Stimulated activated CD4-positive, alpha-beta T cell treated with anti-CD3 and anti-CD28 coated beads, TNF-alpha, amount 100 ng/mL, for 4 hours (primary cell): ENCODE data around the gene TEAD1.

Experiments
- DNase-seq, 3 experiments: peaks; one replicate each; pipeline ENCODE4 v3.0.0-alpha.2; 2020; ENCODE audit warnings: low read depth in 3 of 3

The TEAD1 gene

DNA sequence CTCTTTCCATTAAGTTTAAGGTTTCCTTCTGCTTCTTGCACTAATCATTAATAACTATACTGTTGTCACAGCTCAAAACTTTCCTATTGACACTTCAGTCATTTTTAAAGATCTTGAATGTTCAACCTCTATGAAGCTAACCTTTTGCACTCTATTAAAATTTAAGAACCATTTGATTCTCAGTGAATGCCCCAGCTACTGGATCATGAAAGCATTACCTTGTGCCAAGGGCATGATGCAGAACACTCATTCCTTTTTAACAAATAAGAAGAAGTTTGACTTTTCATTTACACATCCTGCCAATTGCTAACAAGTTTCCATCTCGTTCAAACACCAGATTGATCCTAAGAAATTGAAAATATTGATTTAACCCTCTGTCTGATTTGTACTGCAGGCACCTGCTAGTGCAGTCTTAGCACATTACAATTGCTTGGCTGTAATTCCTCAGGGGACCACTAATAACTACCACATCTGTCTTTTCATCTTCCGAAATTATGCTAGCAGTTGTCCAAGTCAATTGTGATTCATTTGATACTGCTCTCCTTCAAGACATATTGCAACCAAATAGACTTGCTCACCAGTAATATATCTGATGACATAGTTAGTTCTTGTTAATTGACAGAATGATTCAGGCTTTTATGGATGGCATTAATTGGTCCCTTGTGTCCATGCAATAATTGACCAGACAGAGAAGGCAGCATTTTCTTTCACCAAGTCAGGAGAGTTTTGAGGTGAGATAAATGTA is 158.4 kb downstream of the TEAD1 start:
- no peak for DNase-seq

DNA sequence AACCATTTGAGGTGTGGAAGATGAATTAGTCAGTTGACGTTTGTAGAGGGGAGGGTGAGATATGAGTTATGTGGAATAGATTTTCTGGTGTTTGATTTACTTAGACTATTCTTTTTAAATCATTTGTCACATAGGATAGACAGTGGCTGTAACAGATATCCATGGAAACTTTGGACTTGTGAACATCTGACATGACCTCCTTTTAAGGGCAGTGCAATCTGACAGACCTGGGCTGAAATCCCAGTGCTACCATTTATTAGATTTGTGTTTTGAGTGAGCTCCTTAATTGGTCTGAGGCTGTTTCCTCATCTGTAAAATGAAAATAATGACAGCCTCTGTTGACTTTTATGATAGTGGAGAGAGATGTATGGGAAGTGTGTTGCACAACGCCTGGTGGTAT is 159.9 kb downstream of the TEAD1 start:
- no peak for DNase-seq

DNA sequence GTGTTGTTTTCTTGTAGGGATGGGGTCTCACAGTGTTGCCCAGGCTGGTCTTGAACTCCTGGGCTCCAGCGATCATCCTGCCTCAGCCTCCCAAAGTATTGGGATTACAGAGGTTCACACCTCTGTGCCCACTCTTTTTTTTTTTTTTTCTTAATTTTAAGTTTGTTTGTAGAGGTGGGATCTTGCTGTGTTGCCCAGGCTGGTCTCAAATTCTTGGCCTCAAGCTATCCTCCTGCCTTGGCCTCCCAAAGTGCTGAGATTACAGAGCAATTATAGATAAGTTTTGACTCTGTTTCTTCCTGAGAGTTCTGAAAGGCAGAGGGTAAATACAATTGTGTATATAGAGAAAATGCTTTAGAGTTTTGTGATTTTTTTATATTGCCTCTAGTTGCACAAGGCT is 160.4 kb downstream of the TEAD1 start:
- DNase-seq, result no peak

- DNase-seq, result no peak
Observed at GRCh38 chr11:12835286-12835685, 161.1 kb downstream of the TEAD1 start.

- DNase-seq, result no peak
Observed at GRCh38 chr11:12838463-12839123, 164.4 kb downstream of the TEAD1 start.

DNA sequence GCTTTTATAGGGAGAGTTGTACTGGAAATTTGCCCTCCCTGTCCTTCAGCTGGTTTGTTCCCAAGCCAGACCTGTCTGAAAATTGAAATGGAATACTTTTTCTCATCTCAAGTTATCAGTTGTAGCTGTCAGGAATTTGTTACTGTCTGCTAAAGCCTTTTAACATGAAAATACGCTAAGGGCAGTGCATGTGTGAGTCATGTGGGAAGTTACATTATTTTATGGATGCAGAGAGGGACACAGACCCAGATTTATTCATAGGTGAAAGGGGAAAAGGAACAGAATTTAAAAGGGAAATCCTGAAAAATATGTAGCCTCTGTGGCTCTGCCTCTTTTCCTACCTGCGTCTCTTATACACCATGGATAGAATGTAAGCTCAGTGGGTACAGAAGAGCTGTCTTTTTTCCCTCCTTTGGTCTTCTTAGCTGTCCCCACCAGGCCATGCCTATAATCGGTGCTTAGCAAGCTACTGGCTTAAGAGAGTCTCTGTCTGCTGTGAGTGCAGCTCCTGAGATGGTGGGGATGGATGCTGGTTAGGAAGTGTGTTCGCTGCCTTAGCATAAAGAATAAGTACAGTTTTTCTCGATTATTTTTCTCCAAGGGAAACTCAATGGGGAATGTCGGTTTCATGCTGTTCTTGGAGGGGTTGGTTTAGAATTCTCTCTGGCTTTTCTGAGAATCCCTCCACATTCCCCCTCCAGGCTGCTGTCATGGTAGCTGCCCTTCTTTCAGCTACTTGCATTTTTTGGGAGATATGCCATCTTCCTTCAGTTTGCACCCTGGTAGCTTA is 166.8 kb downstream of the TEAD1 start:
- DNase-seq, result no peak

DNA sequence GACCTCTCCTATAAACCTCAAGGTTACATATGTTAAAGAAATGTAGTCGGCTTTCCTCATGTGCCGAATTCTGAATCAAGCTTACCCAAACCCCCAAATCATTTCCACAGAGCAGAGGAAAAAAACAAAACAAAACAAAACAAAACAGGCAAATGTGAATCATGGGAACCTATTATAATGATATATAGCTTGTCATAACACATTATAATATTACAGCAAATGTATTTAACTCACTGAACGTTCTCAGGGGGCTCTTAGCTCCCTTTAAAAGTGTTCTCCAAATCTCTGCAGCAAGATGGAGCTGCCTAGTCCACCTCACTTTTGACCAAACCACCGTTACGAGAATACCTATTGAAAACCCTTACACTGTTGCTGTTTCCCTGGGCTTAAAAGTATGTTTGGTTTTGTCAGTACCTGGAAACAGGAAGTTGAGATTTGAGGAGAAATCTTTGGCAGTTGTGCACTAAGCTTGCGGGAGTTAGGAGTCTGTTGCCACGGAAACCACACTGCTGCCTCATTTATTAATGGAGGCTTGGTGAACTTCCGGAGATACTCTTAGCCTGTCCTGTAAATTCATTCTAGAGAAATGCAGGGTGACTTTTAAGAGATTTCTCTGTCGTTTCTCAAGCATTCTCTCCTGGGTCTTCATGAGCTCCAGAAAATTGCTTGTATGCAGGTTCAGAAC is 167.9 kb downstream of the TEAD1 start:
- DNase-seq, result no peak

- no peak for DNase-seq
Observed at GRCh38 chr11:12842933-12843636, 168.9 kb downstream of the TEAD1 start.

DNA sequence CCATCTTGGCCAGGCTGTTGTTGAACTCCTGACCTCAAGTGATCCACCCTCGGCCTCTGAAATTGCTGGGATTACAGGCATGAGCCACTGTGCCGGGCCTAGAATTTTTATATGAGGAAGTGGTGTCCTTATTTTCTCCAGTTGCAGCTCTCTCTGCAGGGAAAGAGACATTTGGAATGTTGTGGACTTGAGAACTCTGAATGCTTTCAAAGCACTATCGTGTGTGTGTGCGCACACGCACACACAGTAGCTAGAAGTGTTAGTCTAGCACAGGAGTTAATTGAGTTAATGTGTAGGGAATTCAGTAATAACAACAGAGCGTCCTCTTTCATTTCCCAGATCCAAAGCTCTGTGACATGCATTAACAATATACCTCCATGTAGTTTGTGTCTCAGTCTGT is 170.9 kb downstream of the TEAD1 start:
- DNase-seq, result no peak

GRCh38 chr11:12845739-12846358 is 171.6 kb downstream of the TEAD1 start:
- no peak for DNase-seq

GRCh38 chr11:12846786-12847615 is 172.8 kb downstream of the TEAD1 start:
- no peak for DNase-seq

GRCh38 chr11:12848413-12848812 is 174.2 kb downstream of the TEAD1 start:
- DNase-seq, result no peak

- DNase-seq, result no peak
Observed at GRCh38 chr11:12853325-12853651, 179.1 kb downstream of the TEAD1 start.

GRCh38 chr11:12853652-12854296 is 179.6 kb downstream of the TEAD1 start:
- no peak for DNase-seq

- no peak for DNase-seq
Observed at GRCh38 chr11:12854297-12854661, 180.1 kb downstream of the TEAD1 start.

DNA sequence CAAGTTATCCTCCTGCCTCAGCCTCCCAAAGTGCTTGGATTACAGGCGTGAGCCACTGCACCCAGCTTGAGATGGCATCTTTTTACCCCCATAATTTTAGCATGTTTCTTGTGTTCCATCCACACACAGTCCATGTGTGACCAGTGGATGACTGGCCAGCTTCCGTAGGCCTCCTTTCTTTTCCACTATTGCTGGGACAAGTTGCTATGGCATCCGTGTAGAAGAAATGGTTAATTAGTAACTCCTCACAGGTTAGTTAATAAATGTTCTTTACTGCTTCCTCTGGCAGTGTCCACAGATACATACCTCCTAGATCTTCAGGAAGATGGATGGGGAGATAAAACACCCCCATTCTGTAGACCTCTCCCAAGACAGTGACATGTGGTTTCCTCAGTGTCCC is 180.6 kb downstream of the TEAD1 start:
- no peak for DNase-seq

DNA sequence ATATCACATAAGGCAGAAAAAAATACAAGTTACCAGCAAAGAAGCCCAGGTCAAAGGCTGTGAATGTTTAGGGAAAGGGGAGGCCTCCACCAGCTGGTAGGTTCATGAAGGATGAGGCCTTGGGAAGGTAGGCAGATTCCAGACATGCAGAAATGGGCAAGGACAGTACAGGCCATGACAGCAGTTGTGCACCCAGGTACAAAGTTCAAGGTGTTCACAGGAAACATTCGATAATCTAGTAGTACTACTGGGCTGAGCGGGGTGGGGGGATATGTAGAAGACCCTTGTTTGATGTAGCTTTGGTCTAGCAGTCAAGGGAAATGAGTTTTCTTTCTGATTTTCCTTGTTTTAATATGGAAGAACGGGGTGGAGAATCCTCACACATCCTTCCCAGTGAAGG is 182.1 kb downstream of the TEAD1 start:
- no peak for DNase-seq

- DNase-seq, result no peak
Observed at GRCh38 chr11:12857572-12857971, 183.4 kb downstream of the TEAD1 start.

DNA sequence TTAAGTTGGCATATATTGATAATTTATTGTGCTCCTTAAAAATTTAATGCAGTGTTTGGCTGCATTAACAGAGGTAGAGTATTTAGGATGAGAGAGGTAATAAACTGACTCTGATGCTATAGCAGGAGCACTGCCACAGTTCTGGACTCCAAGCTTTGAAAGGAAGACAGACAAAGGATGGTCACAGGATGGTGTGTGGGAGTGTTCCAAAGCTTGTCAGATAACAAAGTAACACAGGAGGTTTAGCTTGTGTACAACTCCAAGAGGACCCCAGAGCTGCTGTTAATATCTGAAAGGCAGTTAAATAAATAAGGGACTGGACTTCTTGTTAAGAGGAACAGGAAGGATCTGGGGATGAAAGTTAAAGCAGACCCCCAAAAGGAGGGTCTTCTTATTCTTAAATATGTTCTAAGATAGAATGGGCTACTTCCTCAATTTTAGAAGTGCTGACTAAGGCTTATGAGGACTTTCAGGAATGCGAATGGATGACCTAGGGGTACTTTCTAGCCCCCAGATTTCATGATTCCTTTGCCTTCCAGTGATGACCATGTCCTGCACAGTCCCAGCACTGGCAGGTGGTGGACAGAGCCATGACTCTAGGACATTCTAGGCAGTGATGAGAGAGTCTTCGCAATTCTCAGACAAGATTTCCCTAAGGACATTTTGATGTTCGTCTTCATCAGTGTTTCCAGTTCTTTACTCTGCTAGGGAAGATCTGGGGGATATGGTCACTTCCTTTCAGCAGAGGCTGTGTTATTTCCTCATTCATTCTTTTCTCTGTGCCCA is 185.8 kb downstream of the TEAD1 start:
- DNase-seq, result no peak
